ENCODE data around the gene RAB11FIP2.

RAB11FIP2 gene

DNA sequence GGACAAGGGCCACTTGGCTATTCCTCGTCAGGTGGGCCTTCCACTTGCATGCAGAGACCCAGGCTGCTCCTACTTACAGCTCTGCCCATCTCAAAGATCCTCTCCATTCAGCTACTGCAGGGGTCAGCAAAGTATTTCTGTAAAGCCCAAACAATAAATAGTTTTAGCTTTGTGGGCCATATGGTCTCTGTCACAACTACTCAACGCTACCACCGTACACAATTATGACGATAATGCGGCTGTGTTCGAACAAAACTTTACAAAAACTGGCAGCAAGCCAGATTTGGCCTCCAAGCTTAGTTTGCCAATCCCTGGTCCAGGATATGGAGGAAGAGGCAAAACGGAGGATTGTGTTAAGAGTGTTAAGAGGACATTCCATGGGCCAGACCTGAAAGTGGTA is 12.8 kb downstream of the RAB11FIP2 start:
- no peak for DNase-seq (ENCODE audit: low read depth)

DNA sequence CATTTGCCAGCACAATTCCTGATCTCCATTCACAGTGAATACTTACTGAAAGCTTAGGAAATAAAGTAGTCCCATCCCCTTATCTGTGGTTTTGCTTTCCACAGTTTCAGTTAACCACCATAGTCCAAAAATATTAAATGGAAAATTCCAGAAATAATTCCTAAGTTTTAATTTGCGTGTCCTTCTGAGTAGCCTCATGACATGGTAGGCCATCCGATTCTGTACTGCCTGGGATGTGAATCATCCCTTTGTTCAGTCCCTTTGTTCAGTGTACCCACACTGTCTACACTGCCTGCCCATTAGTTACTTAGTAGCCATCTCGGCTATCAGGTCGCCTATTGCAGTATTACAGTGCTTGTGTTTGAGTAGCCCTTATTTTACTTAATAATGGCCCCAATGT is 14.2 kb downstream of the RAB11FIP2 start:
- DNase-seq (ENCODE audit: low read depth), result no peak

DNA sequence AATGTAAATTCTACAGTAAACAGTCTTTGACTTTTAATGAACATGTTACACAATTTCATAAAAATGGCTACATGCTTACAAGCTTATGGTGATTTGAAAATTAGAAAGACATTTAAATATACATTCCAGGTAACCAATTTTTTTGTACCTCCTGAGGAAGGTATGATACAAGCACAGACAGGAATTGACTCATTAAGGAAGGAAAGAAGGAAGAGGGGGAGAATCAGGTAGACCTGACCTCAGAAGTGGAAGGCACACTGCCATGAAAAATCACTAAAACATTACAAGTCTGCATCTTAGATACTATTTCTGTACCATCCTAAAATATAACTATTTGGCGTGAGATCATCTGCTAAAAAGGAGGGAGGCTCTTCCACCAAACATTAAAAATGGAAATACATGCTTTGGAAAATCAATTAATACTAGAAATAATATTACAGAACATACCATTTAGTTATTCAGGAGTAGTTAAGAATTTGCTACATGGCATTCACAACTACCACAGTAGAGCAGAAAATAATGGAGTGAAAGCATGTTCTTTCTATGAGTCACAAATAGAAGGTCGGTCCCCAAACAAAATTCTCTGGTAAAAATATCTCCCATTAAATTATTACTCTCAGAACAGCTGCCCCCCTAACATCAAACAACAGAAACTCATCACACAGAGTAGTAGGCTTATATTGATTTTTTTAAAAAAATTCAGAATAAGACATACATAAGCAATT is 15.2 kb downstream of the RAB11FIP2 start:
- DNase-seq (ENCODE audit: low read depth), result no peak

DNA sequence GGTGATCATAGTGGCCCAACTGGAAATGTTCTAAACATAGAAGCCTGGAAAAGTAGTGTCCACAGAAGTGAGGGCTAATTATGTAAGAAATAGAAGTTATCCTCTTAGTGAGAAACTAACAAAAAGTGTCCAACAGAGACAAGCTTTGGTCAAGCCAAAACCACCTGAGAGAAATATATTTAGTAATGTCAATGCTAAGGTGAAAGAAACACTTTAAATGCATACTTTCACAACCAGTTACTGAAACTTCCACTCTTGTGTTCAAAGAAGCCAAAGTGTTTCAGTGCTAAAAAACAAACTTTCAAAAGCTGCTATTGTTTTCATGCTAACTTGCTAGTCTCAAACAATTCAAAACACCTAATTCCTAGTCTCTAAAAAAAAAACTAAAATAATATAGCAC is 18.1 kb downstream of the RAB11FIP2 start:
- DNase-seq (ENCODE audit: low read depth), result no peak

DNA sequence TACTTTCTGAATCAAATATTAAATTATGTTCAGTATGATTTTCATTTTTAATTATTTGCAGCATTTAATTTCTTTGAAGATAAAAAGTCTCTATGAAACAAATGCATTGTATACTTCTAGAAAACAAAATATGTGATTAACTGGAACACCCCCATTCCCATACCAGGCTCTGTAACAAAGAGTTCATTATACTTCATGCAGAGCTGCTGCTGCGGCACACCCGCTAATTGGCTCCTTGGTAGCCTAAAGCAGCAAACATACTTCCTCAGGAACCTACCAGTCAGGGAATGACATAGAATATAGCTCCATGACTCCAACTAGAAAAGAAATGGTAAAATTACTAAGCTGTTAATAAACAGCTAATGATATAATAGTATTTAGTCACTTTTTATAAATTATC is 19.3 kb downstream of the RAB11FIP2 start:
- DNase-seq (ENCODE audit: low read depth), result no peak

DNA sequence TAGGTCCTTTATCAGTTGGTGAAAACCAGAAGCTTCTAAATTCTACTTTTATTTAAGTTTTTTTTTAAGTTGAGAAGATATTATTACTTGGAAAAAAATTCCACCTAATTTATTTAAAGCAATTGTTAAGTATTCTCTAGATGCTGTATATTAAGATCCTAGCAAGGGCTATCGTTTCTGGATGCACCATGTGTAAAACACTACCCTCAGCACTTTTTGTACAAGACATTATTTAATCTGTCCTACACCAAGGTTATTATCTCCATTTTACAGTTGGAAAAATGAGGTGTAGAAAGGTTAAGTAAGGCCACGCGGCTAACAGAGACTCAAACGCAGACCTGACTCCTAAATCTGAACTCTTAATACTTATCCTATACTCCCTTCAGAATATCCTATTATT is 19.8 kb downstream of the RAB11FIP2 start:
- DNase-seq (ENCODE audit: low read depth), result no peak

DNA sequence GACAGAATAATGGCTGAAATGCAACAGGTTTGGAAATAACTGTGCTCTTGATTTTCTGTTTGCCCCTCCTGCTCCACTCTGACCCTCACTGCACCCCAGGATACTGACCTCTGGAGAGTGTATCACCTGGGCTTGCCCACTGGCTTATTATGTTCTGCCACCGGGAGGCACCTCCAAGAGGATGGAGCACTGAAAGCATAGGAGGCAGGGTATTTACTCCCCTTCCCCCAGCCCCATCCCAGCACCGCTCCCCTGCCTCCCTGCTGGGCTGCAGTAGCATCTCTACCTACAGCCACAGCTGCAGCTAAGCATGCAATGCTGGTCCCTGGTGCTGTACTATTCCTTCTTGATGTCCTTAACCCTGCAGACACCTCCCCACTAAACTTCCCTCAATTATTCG is 26.4 kb downstream of the RAB11FIP2 start:
- no peak for DNase-seq (ENCODE audit: low read depth)

DNA sequence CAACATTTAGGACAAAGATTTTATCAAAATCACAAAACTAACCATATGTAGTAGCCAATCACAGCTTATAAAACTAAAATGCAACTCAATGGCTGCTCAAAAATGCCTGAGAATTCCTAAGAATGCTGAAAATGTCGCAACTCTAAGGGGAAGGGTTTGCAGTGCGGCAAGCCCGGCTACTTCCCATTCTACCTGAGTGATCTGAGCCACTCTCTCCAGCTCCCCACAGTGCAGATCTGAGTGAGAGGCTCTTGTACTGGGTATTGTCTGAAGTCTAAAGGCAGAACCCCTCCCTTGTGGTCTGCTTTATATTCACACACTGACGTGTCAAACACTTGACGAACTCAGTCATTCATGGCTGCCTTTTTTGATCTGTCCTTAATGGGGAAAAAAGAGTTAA is 28.9 kb downstream of the RAB11FIP2 start:
- DNase-seq (ENCODE audit: low read depth), result no peak

DNA sequence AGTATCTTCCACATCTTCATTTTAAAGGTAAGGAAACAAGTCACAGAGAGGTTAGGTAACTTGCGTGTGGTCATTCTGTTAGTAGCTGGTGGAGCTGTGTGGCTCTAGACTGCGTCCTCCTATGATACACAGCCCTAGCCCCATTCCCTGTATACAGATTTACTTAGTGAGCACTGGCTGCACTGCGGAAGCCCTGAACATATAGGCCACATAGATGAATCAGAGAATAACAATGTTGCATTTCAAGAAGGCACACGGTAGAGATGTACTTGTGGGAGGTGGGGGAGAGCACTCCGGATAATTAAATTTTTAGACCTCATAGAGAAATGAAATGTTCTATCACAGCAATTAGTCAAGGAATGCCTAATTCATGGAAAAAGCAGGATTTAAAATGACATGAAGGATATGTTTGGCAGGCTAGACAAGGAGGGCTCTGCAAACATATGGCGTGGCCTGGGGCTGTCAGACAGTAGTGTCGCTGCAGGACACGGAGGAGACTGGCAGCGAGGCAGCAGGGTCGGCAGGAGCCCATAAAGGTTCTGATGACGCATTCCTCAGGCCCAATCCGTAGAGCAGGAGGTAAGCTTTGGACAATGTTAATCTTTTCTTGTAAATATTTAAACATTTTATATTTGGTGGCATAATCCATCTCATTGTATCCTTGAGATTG is 29.5 kb downstream of the RAB11FIP2 start:
- DNase-seq (ENCODE audit: low read depth), result no peak

DNA sequence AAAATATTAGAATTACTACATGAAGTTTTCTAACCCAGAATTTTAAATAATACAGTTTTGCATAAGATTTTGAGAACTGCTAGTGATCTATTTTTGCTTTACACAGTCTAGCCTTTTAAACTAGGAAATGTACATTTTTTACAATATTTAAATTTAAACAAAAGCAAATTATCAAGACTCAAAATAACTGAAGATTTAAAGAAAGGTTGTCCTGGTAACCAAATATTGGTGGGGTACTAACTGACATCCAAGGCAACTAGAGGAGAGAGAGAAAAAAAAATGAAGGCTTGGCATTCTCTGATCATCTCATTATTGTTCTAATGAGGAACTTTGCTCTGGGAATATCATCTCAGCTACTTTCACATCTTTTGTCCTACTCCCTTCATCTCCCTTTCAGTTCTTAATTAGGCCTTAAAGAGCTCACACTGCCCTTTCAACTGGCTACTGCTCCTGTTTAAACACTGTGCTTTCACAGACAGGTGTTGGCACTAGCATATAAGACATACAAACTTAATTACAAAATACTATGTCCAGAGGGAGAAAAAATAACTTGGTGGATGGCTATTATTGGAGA is 33.7 kb downstream of the RAB11FIP2 start:
- DNase-seq (ENCODE audit: low read depth), result no peak

DNA sequence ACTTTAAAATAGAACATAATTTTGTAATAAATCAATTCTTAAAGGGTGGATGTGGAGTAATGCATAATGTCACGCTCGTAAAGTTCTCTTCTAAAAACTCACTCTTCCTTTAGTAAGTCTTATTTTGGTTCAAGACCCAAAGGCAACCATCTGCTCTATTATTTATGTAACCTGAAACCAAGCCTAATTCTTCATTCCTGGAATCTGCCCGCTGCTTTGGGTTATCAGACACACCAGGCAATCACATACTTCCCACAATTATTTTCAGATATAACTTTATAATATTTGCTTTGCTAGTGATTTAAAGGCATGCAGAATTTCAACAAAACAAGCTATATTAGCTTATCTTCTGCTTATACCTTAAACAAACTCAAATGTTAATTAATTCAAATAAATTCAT is 39.0 kb downstream of the RAB11FIP2 start:
- DNase-seq (ENCODE audit: low read depth), result no peak

DNA sequence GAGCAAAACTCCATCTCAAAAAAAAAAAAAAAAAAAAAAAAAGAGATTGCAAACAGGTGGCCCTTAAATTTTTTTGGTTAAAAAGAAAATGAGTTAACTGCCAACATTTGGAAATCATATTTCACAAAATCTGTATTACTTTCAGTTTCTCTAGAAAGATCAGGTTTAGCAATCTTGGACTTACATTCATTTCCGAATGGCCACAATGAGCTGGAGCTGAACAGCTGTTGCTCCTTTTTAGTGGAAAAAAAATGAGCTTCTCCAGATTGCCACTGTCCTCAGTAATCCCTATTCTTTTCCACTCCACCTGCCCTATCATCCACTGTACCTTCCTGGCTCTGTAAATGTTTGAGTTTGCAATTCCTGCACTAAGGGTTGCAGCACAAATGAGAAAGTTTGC is 43.6 kb downstream of the RAB11FIP2 start:
- DNase-seq (ENCODE audit: low read depth), result no peak

DNA sequence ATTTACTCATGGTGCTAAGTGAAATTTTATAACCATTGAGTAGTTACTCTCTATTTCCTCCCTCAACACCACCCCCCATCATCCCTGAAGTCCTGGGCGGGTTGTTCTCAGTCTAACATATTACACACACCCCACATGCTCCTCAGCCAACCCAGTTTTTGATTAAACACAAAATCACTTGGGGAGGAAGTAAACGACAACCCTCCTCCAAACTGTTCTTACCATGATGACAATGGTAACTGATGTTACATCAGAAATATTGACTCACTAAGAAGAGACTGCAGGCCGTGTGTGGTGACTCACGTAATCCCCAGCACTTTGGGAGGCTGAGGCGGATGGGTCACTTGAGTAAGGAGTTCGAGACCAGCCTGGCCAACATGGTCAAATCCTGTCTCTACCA is 44.2 kb downstream of the RAB11FIP2 start:
- no peak for DNase-seq (ENCODE audit: low read depth)

DNA sequence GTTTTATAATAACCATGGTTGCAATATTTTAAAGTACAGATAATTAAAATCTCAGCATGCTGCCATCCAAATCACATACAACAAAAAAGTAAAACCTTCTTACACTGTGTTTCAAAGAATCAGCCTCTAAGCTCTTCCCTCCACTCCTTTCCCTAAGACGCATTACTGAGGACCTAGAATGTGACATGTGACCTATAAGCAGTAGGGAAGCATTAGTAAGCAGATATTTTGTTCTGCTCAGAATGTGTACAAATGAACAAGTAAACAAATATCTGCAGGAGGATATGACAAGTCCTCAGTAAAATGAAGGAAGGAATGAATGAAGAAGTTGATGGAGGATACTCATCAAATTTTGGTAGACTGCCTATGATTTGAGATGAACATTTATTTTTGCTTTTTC is 49.1 kb downstream of the RAB11FIP2 start:
- no peak for DNase-seq (ENCODE audit: low read depth)

DNA sequence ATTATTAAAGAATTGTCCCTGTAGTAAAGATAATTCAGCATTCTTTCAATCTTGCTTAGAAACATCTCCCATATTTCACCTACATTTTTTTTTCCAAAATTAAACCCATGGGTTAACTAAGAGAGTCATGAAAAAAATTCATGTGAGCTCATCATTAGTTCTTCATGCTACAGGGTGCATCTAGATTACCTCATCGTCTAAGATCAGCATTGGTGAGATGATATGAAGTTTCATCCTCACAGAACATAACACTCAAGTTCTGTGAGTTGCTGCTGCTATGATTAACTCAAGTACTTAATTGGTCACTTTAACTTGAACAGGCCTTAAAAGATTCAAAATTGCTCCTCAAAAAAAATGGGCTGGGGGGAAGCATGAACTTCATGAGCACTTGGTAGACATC is 50.0 kb downstream of the RAB11FIP2 start:
- DNase-seq (ENCODE audit: low read depth), result no peak

DNA sequence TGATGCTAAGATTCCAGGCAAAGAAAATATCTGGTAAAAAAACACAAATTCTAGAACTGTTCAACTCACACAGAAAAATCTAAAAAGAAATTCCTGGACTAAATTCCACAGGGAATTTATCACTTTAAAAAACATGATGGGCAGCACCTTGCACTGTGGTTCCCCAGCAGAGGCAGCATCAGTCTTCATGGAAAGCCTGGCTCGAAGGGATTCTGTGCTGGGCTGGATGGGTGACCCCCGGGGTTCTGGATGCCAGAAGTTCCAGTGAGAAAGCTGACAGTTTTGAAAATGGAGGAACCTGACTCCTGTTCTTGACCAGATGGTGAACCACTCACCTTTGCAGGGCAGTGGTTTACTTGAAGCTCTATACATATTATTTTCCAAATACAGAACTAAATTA is 52.0 kb downstream of the RAB11FIP2 start:
- DNase-seq (ENCODE audit: low read depth), result no peak

DNA sequence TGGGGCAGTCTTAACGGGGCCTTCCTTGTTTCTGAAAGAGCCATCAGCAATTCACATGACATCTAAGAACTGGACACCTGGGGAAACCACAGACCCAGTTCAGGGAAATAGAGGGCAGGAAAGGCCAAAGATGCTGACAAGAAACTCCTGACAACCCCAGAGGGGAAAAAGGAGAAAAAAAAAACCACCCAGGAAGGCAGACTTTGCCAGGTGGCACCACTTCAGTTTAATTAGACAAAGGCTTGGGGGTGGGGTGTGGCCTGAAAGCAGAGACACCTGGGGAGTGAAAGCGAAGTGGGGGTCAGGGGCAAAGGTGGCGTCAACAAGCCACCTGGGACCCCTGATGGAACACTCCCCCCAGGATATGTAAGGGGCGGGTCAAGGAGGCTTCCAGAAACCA is 53.6 kb downstream of the RAB11FIP2 start:
- no peak for DNase-seq (ENCODE audit: low read depth)

DNA sequence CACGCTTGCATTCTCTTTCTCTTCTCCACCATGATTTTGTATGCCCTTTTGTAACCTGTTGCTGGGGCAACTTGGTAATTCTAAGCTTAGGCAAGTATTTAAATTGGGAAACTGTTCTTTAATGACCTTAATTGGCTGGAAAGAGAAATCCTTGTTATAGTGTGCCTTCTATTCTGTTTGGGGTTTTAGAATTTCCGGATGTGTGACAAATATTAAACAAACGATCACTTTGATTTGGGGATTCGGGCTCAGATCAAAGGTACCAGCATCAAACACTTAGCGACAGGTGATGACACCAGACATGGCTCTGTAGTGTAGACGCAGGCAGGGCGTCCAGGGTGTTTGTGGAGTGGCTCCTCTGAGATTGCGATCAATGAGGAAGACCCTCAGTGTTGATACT is 55.0 kb downstream of the RAB11FIP2 start:
- DNase-seq (ENCODE audit: low read depth), result no peak

DNA sequence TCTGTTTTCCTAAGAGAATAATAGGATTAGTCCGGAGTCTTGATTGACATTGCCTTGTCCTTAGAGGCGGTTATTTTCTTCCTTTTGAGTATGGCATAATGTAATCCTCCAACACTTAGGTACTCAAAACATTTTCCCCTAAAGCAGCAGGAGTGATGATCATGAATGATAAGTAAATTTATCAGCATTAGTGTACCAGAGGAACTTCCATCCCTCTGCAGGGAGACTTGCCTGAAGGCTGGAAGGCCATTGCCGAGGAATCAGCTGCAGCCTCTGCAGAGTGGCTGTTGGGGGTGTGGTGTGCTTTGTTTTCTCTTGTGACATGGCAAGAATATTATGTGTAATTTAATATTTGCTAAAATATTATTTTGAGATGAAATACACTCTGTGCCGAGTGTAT is 56.8 kb downstream of the RAB11FIP2 start:
- no peak for DNase-seq (ENCODE audit: low read depth)

DNA sequence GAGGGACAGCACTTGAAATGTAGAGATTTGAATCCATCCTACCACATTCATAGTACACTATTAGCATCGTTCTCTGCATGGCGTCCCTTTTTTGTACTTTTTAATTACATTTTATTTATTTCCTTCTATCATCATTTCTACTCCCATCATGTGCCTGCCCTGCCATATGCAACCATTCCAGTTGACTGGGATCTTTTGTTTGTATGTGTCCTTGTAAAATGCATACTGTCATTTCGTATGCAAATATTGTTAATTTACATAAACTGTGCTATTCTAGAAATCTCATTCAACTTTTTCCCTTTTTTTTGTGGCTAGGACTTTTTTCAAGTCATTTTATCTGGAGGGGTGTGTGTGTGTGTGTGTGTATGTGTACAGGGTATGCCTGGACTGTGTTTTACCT is 57.9 kb downstream of the RAB11FIP2 start:
- DNase-seq (ENCODE audit: low read depth), result no peak

DNA sequence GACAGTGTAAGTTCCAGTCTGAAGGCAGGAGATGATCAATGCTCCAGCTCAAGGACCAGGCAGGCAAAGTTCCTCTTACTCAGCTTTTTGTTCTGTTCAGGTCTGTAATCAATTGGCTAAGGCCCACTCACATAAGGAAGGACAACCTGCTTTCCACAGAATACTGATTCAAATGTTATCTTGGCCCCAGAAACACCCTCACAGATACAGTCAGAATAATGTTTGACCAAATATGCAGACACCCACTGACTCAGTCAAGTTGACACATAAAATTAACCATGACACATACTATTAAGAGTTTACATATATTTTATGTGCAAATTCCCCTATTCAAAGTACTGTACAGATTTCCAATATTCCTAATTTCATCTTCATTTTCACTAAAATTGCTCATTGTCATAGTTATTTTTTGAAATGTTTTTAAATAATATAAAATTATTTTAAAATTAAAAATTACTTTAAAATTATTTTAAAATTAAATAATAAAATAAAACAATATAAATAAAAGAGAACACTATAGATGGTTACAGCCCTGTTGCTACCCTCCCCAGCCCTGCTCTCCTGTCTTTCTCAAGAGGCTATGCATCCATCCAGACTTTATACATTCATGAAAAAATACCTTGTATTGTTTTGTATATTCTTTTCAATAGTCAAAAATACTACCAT is 59.4 kb downstream of the RAB11FIP2 start:
- no peak for DNase-seq (ENCODE audit: low read depth)

DNA sequence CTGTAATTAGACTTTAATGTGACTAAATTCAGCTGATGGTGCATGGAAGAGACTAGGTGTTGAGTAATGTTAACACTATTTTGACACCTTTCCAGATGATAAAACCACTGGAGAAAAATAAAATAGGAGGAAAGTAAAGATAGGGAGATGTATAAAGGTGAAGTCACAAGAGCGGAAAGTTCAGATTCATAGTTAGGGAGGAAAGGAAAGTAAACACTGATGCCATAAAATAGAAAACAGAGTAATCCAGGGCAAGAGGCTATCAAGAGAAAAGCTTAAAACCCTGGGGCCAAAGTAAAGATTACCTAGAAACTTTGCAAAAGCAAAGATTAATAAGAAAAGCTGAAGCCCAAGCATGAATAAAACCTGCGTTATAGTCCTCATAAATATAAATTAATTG is 62.8 kb downstream of the RAB11FIP2 start:
- DNase-seq (ENCODE audit: low read depth), result no peak
